Gastroesophageal sphincter (tissue), 3 donors: ENCODE data around the gene CDH13.

Experiments
- POLR2A ChIP-seq, 2 donors: fragments of 450-650 bp; IDR thresholded peaks; one replicate each; pipeline ENCODE4 v1.6.1; 2017; ENCODE audit warnings: antibody characterized with exemption in 2 of 2, mild to moderate bottlenecking in 2 of 2, moderate library complexity in 1 of 2
- TF ChIP-seq, protein P1 (sequence below), 4 experiments: fragments of 200-600 bp in 2 of 4; fragments of 450-650 bp in 2 of 4; sonication (generic) in 1 of 4; IDR thresholded peaks; one replicate each; pipeline ENCODE4 v1.5.1; 2017 to 2019; ENCODE audit warnings: antibody characterized with exemption in 4 of 4, mild to moderate bottlenecking in 2 of 4, moderate library complexity in 2 of 4

DNA sequence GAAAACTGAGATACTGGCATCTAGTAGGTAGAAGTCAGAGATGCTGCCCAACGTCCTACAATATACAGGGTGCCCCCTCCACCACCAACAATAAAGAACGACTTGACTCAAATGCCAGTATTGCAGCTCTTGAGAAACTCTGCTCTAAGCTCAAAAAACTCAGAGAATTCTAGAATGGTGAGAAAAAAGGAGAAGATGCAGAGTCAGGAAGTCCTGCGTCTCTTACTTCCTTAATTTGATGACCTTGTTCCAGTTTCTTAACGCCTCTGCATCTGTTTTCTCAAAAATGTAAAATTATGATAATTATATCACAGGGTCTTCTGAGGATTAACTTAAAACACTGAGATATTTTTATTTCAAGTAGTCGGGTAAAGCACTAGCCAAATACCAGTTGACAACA is 1179.3 kb downstream of the CDH13 start:
- no peak for TF ChIP-seq POLR2A (IDR thresholded peaks at IDR 0.05)
- TF ChIP-seq, protein P1, sequence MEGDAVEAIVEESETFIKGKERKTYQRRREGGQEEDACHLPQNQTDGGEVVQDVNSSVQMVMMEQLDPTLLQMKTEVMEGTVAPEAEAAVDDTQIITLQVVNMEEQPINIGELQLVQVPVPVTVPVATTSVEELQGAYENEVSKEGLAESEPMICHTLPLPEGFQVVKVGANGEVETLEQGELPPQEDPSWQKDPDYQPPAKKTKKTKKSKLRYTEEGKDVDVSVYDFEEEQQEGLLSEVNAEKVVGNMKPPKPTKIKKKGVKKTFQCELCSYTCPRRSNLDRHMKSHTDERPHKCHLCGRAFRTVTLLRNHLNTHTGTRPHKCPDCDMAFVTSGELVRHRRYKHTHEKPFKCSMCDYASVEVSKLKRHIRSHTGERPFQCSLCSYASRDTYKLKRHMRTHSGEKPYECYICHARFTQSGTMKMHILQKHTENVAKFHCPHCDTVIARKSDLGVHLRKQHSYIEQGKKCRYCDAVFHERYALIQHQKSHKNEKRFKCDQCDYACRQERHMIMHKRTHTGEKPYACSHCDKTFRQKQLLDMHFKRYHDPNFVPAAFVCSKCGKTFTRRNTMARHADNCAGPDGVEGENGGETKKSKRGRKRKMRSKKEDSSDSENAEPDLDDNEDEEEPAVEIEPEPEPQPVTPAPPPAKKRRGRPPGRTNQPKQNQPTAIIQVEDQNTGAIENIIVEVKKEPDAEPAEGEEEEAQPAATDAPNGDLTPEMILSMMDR (IDR thresholded peaks at IDR 0.05) = no peak
